GM23338 (cell line): Measurements from ENCODE around the gene KLHDC7B.

Source experiments
- JUNB ChIP-seq: IDR thresholded peaks from one replicate; pipeline ENCODE4 v1.6.1; 2016; ENCODE audit warnings: antibody characterized with exemption; ENCODE audit not compliant: unreplicated experiment
- TF ChIP-seq, protein P1 (sequence below), 2 experiments: fragments of 200-600 bp in 1 of 2; sonication (generic) in 1 of 2; conservative IDR thresholded peaks; 2 replicates each; pipeline versions ENCODE4 v1.5.1 to v1.6.1; 2016 to 2017; ENCODE audit warnings: antibody characterized with exemption in 2 of 2, low read depth in 2 of 2, mild to moderate bottlenecking in 2 of 2, moderate library complexity in 1 of 2

DNA sequence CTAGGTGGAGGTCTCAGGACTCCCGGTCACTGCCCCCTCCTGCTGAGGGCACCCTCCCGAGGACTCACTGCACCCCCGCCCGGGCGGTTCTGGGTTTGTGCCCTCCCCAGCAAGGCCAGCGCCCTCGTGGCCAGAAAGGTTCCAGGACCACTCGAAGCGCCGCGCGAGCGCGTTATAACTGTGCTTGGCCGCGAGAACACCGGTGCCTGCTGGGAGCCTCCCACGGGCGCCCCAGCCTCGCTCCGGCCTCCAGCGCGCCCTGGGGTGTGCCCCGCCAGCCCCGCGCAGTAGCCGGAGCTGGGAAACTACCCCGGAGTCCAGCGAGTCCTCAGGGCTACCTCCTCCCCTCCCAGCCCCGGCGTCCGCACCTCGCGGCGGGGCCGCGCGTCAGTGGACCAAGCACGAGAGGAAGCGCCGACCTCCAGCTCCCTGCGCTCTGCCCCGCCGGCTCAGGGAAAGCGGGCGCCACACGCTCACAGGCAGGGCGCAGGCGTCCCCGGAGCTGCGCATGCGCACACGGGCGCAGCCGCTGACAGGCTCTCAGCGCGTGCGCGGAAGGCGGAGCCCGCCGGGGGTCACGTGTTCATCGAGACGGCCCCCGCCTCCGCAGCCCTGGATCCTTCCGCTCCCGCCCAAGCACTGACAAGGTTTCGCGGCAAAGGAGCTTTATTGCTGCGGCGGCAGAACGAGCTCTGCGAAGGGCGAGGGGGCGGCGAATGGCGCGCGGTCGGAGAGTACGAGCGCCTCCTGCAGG, 20.4 kb upstream of the KLHDC7B start, which contains the start of gene SCO2:
- no peak for TF ChIP-seq JUNB
- TF ChIP-seq, protein P1, sequence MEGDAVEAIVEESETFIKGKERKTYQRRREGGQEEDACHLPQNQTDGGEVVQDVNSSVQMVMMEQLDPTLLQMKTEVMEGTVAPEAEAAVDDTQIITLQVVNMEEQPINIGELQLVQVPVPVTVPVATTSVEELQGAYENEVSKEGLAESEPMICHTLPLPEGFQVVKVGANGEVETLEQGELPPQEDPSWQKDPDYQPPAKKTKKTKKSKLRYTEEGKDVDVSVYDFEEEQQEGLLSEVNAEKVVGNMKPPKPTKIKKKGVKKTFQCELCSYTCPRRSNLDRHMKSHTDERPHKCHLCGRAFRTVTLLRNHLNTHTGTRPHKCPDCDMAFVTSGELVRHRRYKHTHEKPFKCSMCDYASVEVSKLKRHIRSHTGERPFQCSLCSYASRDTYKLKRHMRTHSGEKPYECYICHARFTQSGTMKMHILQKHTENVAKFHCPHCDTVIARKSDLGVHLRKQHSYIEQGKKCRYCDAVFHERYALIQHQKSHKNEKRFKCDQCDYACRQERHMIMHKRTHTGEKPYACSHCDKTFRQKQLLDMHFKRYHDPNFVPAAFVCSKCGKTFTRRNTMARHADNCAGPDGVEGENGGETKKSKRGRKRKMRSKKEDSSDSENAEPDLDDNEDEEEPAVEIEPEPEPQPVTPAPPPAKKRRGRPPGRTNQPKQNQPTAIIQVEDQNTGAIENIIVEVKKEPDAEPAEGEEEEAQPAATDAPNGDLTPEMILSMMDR (conservative IDR thresholded peaks at IDR 0.05; ENCODE audit: low read depth in 2 of 2), result peak; percentile 38 to 52
